ENCODE results near the gene NMRAL1. TPM values are rescaled to one million over a fixed set of nuclear protein-coding genes. Genes with fewer than 3 reads are reported as not detected.

NMRAL1 gene
- total RNA-seq, 4 donors from 2014 or later = 51.9 to 72.8 (median 58.2) TPM

GRCh38 chr16:4468972-4469371 is 5.5 kb downstream of the NMRAL1 start:
- no peak overlapping the region for H3K4me3 ChIP-seq (ENCODE audit: low read depth, poor library complexity, severe bottlenecking)
- DNase-seq (ENCODE audit: low spot score in 2 of 2) = no peak
- intact Hi-C loops (cut with DNase I; ENCODE audit: low total_unique reads) = no loop called here
- TF ChIP-seq, protein P1, sequence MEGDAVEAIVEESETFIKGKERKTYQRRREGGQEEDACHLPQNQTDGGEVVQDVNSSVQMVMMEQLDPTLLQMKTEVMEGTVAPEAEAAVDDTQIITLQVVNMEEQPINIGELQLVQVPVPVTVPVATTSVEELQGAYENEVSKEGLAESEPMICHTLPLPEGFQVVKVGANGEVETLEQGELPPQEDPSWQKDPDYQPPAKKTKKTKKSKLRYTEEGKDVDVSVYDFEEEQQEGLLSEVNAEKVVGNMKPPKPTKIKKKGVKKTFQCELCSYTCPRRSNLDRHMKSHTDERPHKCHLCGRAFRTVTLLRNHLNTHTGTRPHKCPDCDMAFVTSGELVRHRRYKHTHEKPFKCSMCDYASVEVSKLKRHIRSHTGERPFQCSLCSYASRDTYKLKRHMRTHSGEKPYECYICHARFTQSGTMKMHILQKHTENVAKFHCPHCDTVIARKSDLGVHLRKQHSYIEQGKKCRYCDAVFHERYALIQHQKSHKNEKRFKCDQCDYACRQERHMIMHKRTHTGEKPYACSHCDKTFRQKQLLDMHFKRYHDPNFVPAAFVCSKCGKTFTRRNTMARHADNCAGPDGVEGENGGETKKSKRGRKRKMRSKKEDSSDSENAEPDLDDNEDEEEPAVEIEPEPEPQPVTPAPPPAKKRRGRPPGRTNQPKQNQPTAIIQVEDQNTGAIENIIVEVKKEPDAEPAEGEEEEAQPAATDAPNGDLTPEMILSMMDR (IDR thresholded peaks at IDR 0.05) = no peak
- TF ChIP-seq POLR2A (IDR thresholded peaks at IDR 0.05) = no peak
- WGBS, 2 donors = 78 to 89% methylated on average over 10 of the region's 10 CpGs

DNA sequence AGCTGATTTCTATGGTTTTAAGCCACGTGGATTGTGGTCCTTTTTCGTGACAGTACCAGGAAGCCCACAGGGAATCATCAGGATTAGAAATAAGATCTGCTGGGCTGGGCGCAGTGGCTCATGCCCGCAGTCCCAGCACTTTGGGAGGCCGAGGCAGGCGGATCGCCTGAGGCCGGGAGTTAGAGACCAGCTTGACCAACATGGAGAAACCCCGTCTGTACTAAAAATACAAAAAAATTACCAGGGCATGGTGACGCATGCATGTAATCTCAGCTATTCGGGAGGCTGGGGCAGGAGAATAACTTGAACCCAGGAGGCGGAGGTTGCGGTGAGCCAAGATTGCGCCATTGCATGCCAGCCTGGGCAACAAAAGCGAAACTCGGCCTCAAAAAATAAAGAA is 6.5 kb downstream of the NMRAL1 start:
- intact Hi-C loops (cut with DNase I; ENCODE audit: low total_unique reads) = no loop called here
- no peak overlapping the region for H3K4me3 ChIP-seq (ENCODE audit: low read depth, poor library complexity, severe bottlenecking)
- DNase-seq (ENCODE audit: low spot score in 2 of 2) = no peak
- 92 to 95% methylated on average over 16 of the region's 16 CpGs for WGBS, 2 donors
- no peak for TF ChIP-seq POLR2A (IDR thresholded peaks at IDR 0.05)
- TF ChIP-seq, protein P1 (IDR thresholded peaks at IDR 0.05) = no peak

GRCh38 chr16:4465977-4466779 is 8.2 kb downstream of the NMRAL1 start:
- WGBS, 2 donors = 85 to 91% methylated on average over 32 of the region's 32 CpGs
- no peak for DNase-seq (ENCODE audit: low spot score in 2 of 2)
- intact Hi-C loops (cut with DNase I; ENCODE audit: low total_unique reads) = no loop called here
- no peak for TF ChIP-seq POLR2A (IDR thresholded peaks at IDR 0.05)
- TF ChIP-seq, protein P1 (IDR thresholded peaks at IDR 0.05) = no peak
- no peak overlapping the region for H3K4me3 ChIP-seq (ENCODE audit: low read depth, poor library complexity, severe bottlenecking)

DNA sequence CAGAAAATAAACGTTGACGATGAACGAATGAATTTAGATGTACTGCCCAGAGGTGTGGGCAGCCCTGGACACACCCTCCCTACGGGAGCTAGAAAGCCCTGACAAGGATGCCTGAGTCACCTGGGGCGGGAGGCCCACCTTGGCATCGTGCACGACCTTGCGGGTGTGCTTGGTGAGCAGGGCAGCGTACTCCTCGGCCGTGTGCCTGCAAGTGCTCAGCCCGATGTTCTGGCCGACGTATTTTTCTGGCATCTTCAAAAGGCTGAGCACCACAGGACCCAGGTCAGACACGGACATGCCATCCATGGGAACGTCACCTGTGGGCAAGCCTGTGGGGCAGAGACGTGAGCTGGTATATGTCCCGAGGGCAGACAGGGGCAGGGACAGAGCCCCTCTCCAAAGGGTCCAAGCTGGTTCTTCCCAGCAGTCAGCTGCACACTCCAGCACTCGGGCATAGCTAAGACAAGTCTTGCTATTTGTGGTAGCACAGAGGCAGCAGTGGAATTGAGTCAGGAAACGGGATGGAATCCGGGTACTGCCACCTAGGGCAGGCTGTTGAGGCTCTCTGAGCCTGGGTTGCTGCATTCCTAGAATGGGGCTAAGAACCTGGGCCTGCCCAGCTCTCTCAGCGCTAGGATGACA is 10.8 kb downstream of the NMRAL1 start:
- intact Hi-C loops (cut with DNase I; ENCODE audit: low total_unique reads) = no loop called here
- DNase-seq (ENCODE audit: low spot score in 2 of 2) = no peak
- H3K4me3 ChIP-seq (ENCODE audit: low read depth, poor library complexity, severe bottlenecking) = no peak overlapping the region
- TF ChIP-seq, protein P1 (IDR thresholded peaks at IDR 0.05) = no peak
- no peak for TF ChIP-seq POLR2A (IDR thresholded peaks at IDR 0.05)
- WGBS, 2 donors = 79 to 86% methylated on average over 21 of the region's 22 CpGs

DNA sequence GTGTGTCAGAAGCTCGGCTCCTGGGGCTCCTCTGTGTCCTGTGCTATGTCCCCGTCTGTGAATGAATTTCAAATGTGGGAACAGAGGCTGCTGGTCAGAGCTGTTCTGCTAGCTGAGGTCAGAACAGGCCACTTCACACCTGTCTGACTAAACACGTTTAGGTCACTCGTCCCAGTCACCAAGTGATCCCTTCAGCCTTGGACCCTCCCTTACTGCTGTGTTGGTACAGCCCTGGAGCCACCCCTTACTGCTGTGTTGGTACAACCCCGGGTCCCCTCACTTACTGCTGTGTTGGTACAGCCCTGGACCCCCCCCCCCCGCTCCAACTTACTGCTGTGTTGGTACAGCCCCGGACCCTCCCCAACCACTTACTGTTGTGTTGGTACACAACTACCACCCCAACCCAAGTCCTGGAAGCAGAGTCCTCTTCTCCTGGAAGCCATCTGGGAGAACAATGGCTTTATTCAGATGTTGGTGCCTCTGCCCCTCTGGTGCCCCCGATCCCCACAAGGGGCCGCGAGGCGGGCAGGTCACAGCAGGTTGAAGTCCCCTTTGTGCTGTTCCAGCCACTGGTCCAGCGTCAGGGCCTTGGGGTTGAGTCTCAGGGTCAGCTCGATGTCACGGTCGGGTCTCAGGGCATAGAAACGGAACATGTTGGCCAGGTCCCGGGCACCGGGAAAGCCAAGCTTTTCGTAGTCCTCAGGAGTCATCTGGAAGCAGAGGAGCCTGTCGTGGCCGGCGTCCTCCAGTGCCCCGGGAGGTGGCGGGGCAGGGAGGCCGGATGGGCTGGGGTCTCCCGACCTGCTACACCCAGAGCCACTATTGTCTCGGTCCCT is 13.0 kb downstream of the NMRAL1 start:
- H3K4me3 ChIP-seq (ENCODE audit: low read depth, poor library complexity, severe bottlenecking) = no peak overlapping the region
- 76 to 84% methylated on average over 27 of the region's 27 CpGs for WGBS, 2 donors
- no peak for DNase-seq (ENCODE audit: low spot score in 2 of 2)
- intact Hi-C loops (cut with DNase I; ENCODE audit: low total_unique reads) = no loop called here
- TF ChIP-seq POLR2A (IDR thresholded peaks at IDR 0.05) = no peak
- TF ChIP-seq, protein P1 (IDR thresholded peaks at IDR 0.05) = no peak

Measured in lower leg skin (tissue), 4 donors.